ENCODE data around the gene KLHL1. TPM values are rescaled to one million over a fixed set of nuclear protein-coding genes. Genes with fewer than 3 reads are reported as not detected.

Gene KLHL1
- total RNA-seq, 1 experiment from 2014 or later = not detected

GRCh38 chr13:69796256-69796655, 312.0 kb downstream of the KLHL1 start:
- intact Hi-C loops (cut with micrococcal nuclease; ENCODE audit: unreplicated experiment) = no loop called here
- no TSS peak for BruUV-seq (replicated peaks)
- Mint-ChIP-seq H3K4me1 (ENCODE audit: low read depth, unreplicated experiment) (no peaks in the 10 kb centered on the region), H3K27me3 (ENCODE audit: unreplicated experiment) (no peaks in the 10 kb centered on the region), H3K36me3 (ENCODE audit: insufficient read depth, unreplicated experiment) (no peaks in the 10 kb centered on the region), H3K27ac (ENCODE audit: unreplicated experiment) (no peak overlapping the region), H3K9me3 (ENCODE audit: low read depth, unreplicated experiment) (no peaks in the 10 kb centered on the region), H3K4me3 (ENCODE audit: low read depth, unreplicated experiment) (no peak overlapping the region)
- CTCF ChIA-PET = no interaction called here
- no peak for TF ChIP-seq CTCF (IDR thresholded peaks at IDR 0.05; ENCODE audit: unreplicated experiment)
- no peak for DNase-seq

GRCh38 chr13:69793783-69794453, 314.3 kb downstream of the KLHL1 start:
- Mint-ChIP-seq H3K27ac (ENCODE audit: unreplicated experiment) (no peak overlapping the region), H3K4me3 (ENCODE audit: low read depth, unreplicated experiment) (no peak overlapping the region), H3K36me3 (ENCODE audit: insufficient read depth, unreplicated experiment) (no peaks in the 10 kb centered on the region), H3K4me1 (ENCODE audit: low read depth, unreplicated experiment) (no peaks in the 10 kb centered on the region), H3K9me3 (ENCODE audit: low read depth, unreplicated experiment) (no peaks in the 10 kb centered on the region), H3K27me3 (ENCODE audit: unreplicated experiment) (no peaks in the 10 kb centered on the region)
- no TSS peak for BruUV-seq (replicated peaks)
- no peak for TF ChIP-seq CTCF (IDR thresholded peaks at IDR 0.05; ENCODE audit: unreplicated experiment)
- intact Hi-C loops (cut with micrococcal nuclease; ENCODE audit: unreplicated experiment) = no loop called here
- no peak for DNase-seq
- CTCF ChIA-PET = no interaction called here

DNA sequence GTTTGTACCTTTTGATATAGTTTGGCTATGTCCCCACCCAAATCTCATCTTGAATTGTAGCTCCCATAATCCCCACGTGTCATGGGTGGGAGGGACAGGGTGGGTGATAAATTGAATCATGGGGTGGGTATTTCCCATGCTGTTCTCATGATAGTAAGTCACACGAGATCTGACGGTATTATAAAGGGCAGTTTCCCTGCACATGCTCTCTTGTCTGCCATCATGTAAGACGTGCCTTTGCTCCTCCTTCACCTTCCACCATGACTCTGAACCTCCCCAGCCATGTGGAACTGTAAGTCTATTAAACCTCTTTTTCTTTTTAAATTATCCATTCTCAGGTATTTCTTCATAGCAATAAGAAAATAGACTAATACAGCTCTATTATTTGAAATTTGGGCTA, 331.3 kb downstream of the KLHL1 start:
- Mint-ChIP-seq H3K36me3 (ENCODE audit: insufficient read depth, unreplicated experiment) (no peaks in the 10 kb centered on the region), H3K4me1 (ENCODE audit: low read depth, unreplicated experiment) (no peaks in the 10 kb centered on the region), H3K9me3 (ENCODE audit: low read depth, unreplicated experiment) (no peaks in the 10 kb centered on the region), H3K27me3 (ENCODE audit: unreplicated experiment) (no peaks in the 10 kb centered on the region), H3K27ac (ENCODE audit: unreplicated experiment) (no peak overlapping the region), H3K4me3 (ENCODE audit: low read depth, unreplicated experiment) (no peak overlapping the region)
- DNase-seq = no peak
- TF ChIP-seq CTCF (IDR thresholded peaks at IDR 0.05; ENCODE audit: unreplicated experiment) = no peak
- CTCF ChIA-PET = no interaction called here
- intact Hi-C loops (cut with micrococcal nuclease; ENCODE audit: unreplicated experiment) = no loop called here
- BruUV-seq (replicated peaks) = no TSS peak

- Mint-ChIP-seq H3K4me3 (ENCODE audit: low read depth, unreplicated experiment) (no peak overlapping the region), H3K9me3 (ENCODE audit: low read depth, unreplicated experiment) (peaks cover 4% of the 10 kb centered on the region), H3K36me3 (ENCODE audit: insufficient read depth, unreplicated experiment) (no peaks in the 10 kb centered on the region), H3K4me1 (ENCODE audit: low read depth, unreplicated experiment) (no peaks in the 10 kb centered on the region), H3K27me3 (ENCODE audit: unreplicated experiment) (no peaks in the 10 kb centered on the region), H3K27ac (ENCODE audit: unreplicated experiment) (no peak overlapping the region)
- intact Hi-C loops (cut with micrococcal nuclease; ENCODE audit: unreplicated experiment) = no loop called here
- BruUV-seq (replicated peaks) = no TSS peak
- no peak for DNase-seq
- no peak for TF ChIP-seq CTCF (IDR thresholded peaks at IDR 0.05; ENCODE audit: unreplicated experiment)
- CTCF ChIA-PET = no interaction called here
Observed at GRCh38 chr13:69769608-69770007, 338.6 kb downstream of the KLHL1 start.
